HEK293 (cell line): ENCODE results near the gene PREB.
A peak's percentile ranks its signal among the peaks of the same experiment; 100 is the strongest.

Experiments
- CTCF ChIA-PET: fragments of 350-600 bp; formaldehyde crosslinking; extraction: SDS; loops from one replicate; lab custom pipeline; 2021; ENCODE audit warnings: antibody characterized with exemption; lab: Yijun Ruan, JAX
- POLR2A ChIA-PET: fragments of 300-600 bp; formaldehyde crosslinking; extraction: SDS; loops from one replicate; lab custom pipeline; 2020; ENCODE audit warnings: antibody characterized with exemption, inconsistent platforms; lab: Yijun Ruan, JAX
- H3K27ac ChIP-seq: fragments of 200-500 bp; sonication (Bioruptor generic); 2 replicates; pipeline ENCODE4 v1.5.1; 2014; ENCODE audit warnings: low read depth, low read length, control low read depth, inconsistent platforms; ENCODE audit errors: extremely low read depth
- H3K36me3 ChIP-seq, 2 experiments: fragments of 200-500 bp in 1 of 2; sonication (Bioruptor generic) in 1 of 2; 1 replicate in 1 of 2; 2 replicates in 1 of 2; pipeline ENCODE4 v1.5.1; 2014 to 2017; ENCODE audit warnings: inconsistent platforms in 2 of 2, low read length in 2 of 2; ENCODE audit not compliant: control insufficient read depth in 2 of 2, insufficient read depth in 1 of 2
- H3K4me1 ChIP-seq: fragments of 200-500 bp; sonication (Bioruptor generic); 2 replicates; pipeline ENCODE4 v1.5.1; 2014; ENCODE audit warnings: mild to moderate bottlenecking, low read length, inconsistent platforms; ENCODE audit not compliant: control insufficient read depth, insufficient read depth
- H3K4me3 ChIP-seq: 2 replicates; pipeline ENCODE4 v1.5.1; 2011; ENCODE audit warnings: low read depth, mild to moderate bottlenecking, control low read depth, low read length, moderate library complexity
- H3K9me3 ChIP-seq: fragments of 200-500 bp; sonication (Bioruptor generic); 2 replicates; pipeline ENCODE4 v1.5.1; 2014; ENCODE audit warnings: low read depth, low read length, inconsistent platforms; ENCODE audit not compliant: control insufficient read depth, insufficient read depth
- EGR2 ChIP-seq: fragments of 450-650 bp; formaldehyde crosslinking; IDR thresholded peaks from 2 replicates; pipeline ENCODE4 v1.5.1; 2016; ENCODE audit warnings: low read depth, missing biosample characterization, missing genetic modification characterization
- GLI2 ChIP-seq: fragments of 450-650 bp; formaldehyde crosslinking; IDR thresholded peaks from 2 replicates; pipeline ENCODE4; 2017; ENCODE audit warnings: missing biosample characterization, missing genetic modification characterization, low read depth, borderline replicate concordance
- HOXA7 ChIP-seq: sonication (generic); formaldehyde crosslinking; IDR thresholded peaks from 2 replicates; pipeline ENCODE4 v1.8.1; 2022; ENCODE audit warnings: missing genetic modification reagents, borderline replicate concordance
- KLF17 ChIP-seq: fragments of 450-650 bp; formaldehyde crosslinking; IDR thresholded peaks from 2 replicates; pipeline ENCODE4 v1.5.1; 2016; ENCODE audit warnings: missing biosample characterization, missing genetic modification characterization
- PRDM1 ChIP-seq: fragments of 450-650 bp; formaldehyde crosslinking; IDR thresholded peaks from 2 replicates; pipeline ENCODE4; 2016; ENCODE audit warnings: missing biosample characterization, missing genetic modification characterization
- RBAK ChIP-seq: fragments of 450-650 bp; formaldehyde crosslinking; IDR thresholded peaks from 2 replicates; pipeline ENCODE4 v1.5.1; 2016; ENCODE audit warnings: missing biosample characterization, missing genetic modification characterization
- REPIN1 ChIP-seq: fragments of 450-650 bp; formaldehyde crosslinking; IDR thresholded peaks from 2 replicates; pipeline ENCODE4 v1.5.1; 2017; ENCODE audit warnings: missing biosample characterization, missing genetic modification characterization, low read depth
- ZBTB7A ChIP-seq: fragments of 450-650 bp; formaldehyde crosslinking; IDR thresholded peaks from 2 replicates; pipeline ENCODE4 v1.5.1; 2016; ENCODE audit warnings: low read depth, missing biosample characterization, missing genetic modification characterization
- ZNF112 ChIP-seq: fragments of 450-650 bp; formaldehyde crosslinking; IDR thresholded peaks from 2 replicates; pipeline ENCODE4 v1.5.0; 2017; ENCODE audit warnings: missing biosample characterization, missing genetic modification characterization
- ZNF157 ChIP-seq: fragments of 450-650 bp; formaldehyde crosslinking; IDR thresholded peaks from 2 replicates; pipeline ENCODE4 v1.5.1; 2016; ENCODE audit warnings: missing biosample characterization, missing genetic modification characterization
- ZNF184 ChIP-seq: fragments of 450-650 bp; IDR thresholded peaks from 2 replicates; pipeline ENCODE4 v1.5.1; 2018; ENCODE audit warnings: missing biosample characterization, mild to moderate bottlenecking, missing genetic modification characterization
- ZNF202 ChIP-seq: fragments of 450-650 bp; formaldehyde crosslinking; IDR thresholded peaks from 2 replicates; pipeline ENCODE4 v1.5.1; 2016; ENCODE audit warnings: missing biosample characterization, missing genetic modification characterization, borderline replicate concordance
- ZNF350 ChIP-seq: fragments of 450-650 bp; formaldehyde crosslinking; IDR thresholded peaks from 2 replicates; pipeline ENCODE4 v1.5.0; 2017; ENCODE audit warnings: missing biosample characterization, mild to moderate bottlenecking, missing genetic modification characterization
- ZNF37A ChIP-seq: fragments of 450-650 bp; IDR thresholded peaks from 2 replicates; pipeline ENCODE4 v1.5.1; 2018; ENCODE audit warnings: missing biosample characterization, missing genetic modification characterization
- ZNF394 ChIP-seq: fragments of 450-650 bp; formaldehyde crosslinking; IDR thresholded peaks from 2 replicates; pipeline ENCODE4 v1.5.1; 2016; ENCODE audit warnings: missing biosample characterization, missing genetic modification characterization, mild to moderate bottlenecking, moderate library complexity, borderline replicate concordance
- ZNF433 ChIP-seq: fragments of 450-650 bp; formaldehyde crosslinking; IDR thresholded peaks from 2 replicates; pipeline ENCODE4 v1.5.1; 2016; ENCODE audit warnings: missing biosample characterization, missing genetic modification characterization, low read depth
- ZNF473 ChIP-seq: fragments of 450-650 bp; formaldehyde crosslinking; IDR thresholded peaks from 2 replicates; pipeline ENCODE4 v1.5.1; 2017; ENCODE audit warnings: missing biosample characterization, missing genetic modification characterization
- ZNF544 ChIP-seq: fragments of 450-650 bp; formaldehyde crosslinking; IDR thresholded peaks from 2 replicates; pipeline ENCODE4 v1.5.0; 2017; ENCODE audit warnings: missing biosample characterization, missing genetic modification characterization
- ZNF654 ChIP-seq: fragments of 450-650 bp; formaldehyde crosslinking; IDR thresholded peaks from 2 replicates; pipeline ENCODE4 v1.5.1; 2016; ENCODE audit warnings: low read depth, missing biosample characterization, missing genetic modification characterization
- ZNF660 ChIP-seq: fragments of 450-650 bp; IDR thresholded peaks from 2 replicates; pipeline ENCODE4 v1.5.1; 2018; ENCODE audit warnings: missing biosample characterization, mild to moderate bottlenecking, missing genetic modification characterization
- ZNF747 ChIP-seq: fragments of 450-650 bp; formaldehyde crosslinking; IDR thresholded peaks from 2 replicates; pipeline ENCODE4 v1.5.1; 2016; ENCODE audit warnings: missing biosample characterization, missing genetic modification characterization
- TF ChIP-seq, protein P1 (sequence below): fragments of 450-650 bp; formaldehyde crosslinking; IDR thresholded peaks from 2 replicates; pipeline ENCODE4 v1.5.1; 2017; ENCODE audit warnings: missing biosample characterization, missing genetic modification characterization
- TF ChIP-seq, protein P2 (sequence below): fragments of 450-650 bp; formaldehyde crosslinking; IDR thresholded peaks from 2 replicates; pipeline ENCODE4 v1.5.1; 2016; ENCODE audit warnings: missing biosample characterization, missing genetic modification characterization

PREB gene

GRCh38 chr2:27108221-27108620 lies 26.2 kb downstream of the PREB start (continued):
- TF ChIP-seq ZNF157 (no peak), ZNF202 (tag by site-specific recombination) (no peak), ZNF112 (tag by site-specific recombination) (no peak), ZNF394 (tag by site-specific recombination) (no peak), ZNF654 (no peak), REPIN1 (tag by site-specific recombination) (no peak), ZNF747 (tag by site-specific recombination) (no peak), ZNF184 (tag by site-specific recombination) (no peak)

- ChIA-PET POLR2A (no interaction called here), CTCF (interaction anchor here (0.7 to 1.3 kb wide), 4 partner anchors 9 to 174 kb away, joined by 3 to 6 read pairs (median 5); no protein-coding TSS in a partner anchor)
- Histone ChIP-seq H3K9me3 (no peaks in the 10 kb centered on the region), H3K36me3 (no peaks in the 10 kb centered on the region; a peak in 1 of 3 replicates), H3K4me3 (no peak overlapping the region), H3K4me1 (no peaks in the 10 kb centered on the region), H3K27ac (no peak overlapping the region)
- TF ChIP-seq PRDM1 (peak; percentile 51; the same call in 1 of the 2 replicates), ZNF433 (no peak)
These were observed 28.5 kb downstream of the PREB start for GRCh38 chr2:27105981-27106380.

GRCh38 chr2:27102329-27102728 lies 32.1 kb downstream of the PREB start:
- no peak overlapping the region for H3K27ac ChIP-seq
- POLR2A ChIA-PET = interaction anchor here (0.6 kb wide), 1 partner anchor 143 kb away, joined by 3 read pairs; no protein-coding TSS in a partner anchor
- peaks cover 0 to 21% of the 10 kb centered on the region in 2 experiments; a peak in 1 of 3 replicates for H3K36me3 ChIP-seq
- no peak for TF ChIP-seq ZNF473 (tag by site-specific recombination)
- no peak for TF ChIP-seq ZNF157
- TF ChIP-seq, protein P1, sequence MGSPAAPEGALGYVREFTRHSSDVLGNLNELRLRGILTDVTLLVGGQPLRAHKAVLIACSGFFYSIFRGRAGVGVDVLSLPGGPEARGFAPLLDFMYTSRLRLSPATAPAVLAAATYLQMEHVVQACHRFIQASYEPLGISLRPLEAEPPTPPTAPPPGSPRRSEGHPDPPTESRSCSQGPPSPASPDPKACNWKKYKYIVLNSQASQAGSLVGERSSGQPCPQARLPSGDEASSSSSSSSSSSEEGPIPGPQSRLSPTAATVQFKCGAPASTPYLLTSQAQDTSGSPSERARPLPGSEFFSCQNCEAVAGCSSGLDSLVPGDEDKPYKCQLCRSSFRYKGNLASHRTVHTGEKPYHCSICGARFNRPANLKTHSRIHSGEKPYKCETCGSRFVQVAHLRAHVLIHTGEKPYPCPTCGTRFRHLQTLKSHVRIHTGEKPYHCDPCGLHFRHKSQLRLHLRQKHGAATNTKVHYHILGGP (tag by site-specific recombination) = no peak
- no peak for TF ChIP-seq EGR2 (tag by site-specific recombination)
- no peak for TF ChIP-seq RBAK (tag by site-specific recombination)
- TF ChIP-seq GLI2 (tag by site-specific recombination) = no peak
- no peak for TF ChIP-seq ZBTB7A (tag by site-specific recombination)
- no peak for TF ChIP-seq ZNF747 (tag by site-specific recombination)
- TF ChIP-seq ZNF544 (tag by site-specific recombination) = no peak
- TF ChIP-seq HOXA7 (CRISPR knock-in tag) = no peak
- TF ChIP-seq ZNF660 (tag by site-specific recombination) = no peak
- no peak for TF ChIP-seq ZNF37A (tag by site-specific recombination)
- TF ChIP-seq KLF17 (tag by site-specific recombination) = no peak
- no peak for TF ChIP-seq ZNF350 (tag by site-specific recombination)
- TF ChIP-seq, protein P2, sequence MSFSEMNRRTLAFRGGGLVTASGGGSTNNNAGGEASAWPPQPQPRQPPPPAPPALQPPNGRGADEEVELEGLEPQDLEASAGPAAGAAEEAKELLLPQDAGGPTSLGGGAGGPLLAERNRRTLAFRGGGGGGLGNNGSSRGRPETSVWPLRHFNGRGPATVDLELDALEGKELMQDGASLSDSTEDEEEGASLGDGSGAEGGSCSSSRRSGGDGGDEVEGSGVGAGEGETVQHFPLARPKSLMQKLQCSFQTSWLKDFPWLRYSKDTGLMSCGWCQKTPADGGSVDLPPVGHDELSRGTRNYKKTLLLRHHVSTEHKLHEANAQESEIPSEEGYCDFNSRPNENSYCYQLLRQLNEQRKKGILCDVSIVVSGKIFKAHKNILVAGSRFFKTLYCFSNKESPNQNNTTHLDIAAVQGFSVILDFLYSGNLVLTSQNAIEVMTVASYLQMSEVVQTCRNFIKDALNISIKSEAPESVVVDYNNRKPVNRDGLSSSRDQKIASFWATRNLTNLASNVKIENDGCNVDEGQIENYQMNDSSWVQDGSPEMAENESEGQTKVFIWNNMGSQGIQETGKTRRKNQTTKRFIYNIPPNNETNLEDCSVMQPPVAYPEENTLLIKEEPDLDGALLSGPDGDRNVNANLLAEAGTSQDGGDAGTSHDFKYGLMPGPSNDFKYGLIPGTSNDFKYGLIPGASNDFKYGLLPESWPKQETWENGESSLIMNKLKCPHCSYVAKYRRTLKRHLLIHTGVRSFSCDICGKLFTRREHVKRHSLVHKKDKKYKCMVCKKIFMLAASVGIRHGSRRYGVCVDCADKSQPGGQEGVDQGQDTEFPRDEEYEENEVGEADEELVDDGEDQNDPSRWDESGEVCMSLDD (tag by site-specific recombination) = no peak
- TF ChIP-seq, all 188 proteins: peak for 0
- H3K9me3 ChIP-seq = no peaks in the 10 kb centered on the region
- no peaks in the 10 kb centered on the region for H3K4me1 ChIP-seq
- no peak overlapping the region for H3K4me3 ChIP-seq
- CTCF ChIA-PET = interaction anchor here (0.6 to 4.9 kb wide), 6 partner anchors 67 to 582 kb away, joined by 3 to 42 read pairs (median 4); no protein-coding TSS in a partner anchor
